H1 (cell line): Measurements from ENCODE around the gene VSX1.

ENCODE experiments used
- CEBPB ChIP-seq: IDR thresholded peaks from 2 replicates; pipeline ENCODE4 v1.6.1; 2012; ENCODE audit warnings: low read depth, low read length
- CHD1 ChIP-seq: IDR thresholded peaks from 2 replicates; pipeline ENCODE4 v1.6.1; 2012; ENCODE audit warnings: low read depth, low read length, improper control_type of control experiment
- CTCF ChIP-seq, 3 experiments: IDR thresholded peaks; 1 replicate in 2 of 3; 2 replicates in 1 of 3; pipeline versions ENCODE4 v1.5.1 to v1.6.1; 2011; ENCODE audit warnings: low read length in 3 of 3, mild to moderate bottlenecking in 3 of 3, inconsistent platforms in 2 of 3, low read depth in 1 of 3, moderate library complexity in 1 of 3; ENCODE audit not compliant: insufficient read depth in 1 of 3; ENCODE audit errors: control extremely low read depth in 1 of 3
- EGR1 ChIP-seq: IDR thresholded peaks from 2 replicates; pipeline ENCODE4 v1.6.1; 2011; ENCODE audit warnings: low read depth, low read length, borderline replicate concordance
- KDM5A ChIP-seq: fragments of 200-600 bp; IDR thresholded peaks from 2 replicates; pipeline ENCODE4 v1.7.1; 2012; ENCODE audit warnings: mild to moderate bottlenecking, low read length, inconsistent platforms, mixed read lengths
- MAX ChIP-seq: IDR thresholded peaks from 2 replicates; pipeline ENCODE4 v1.6.1; 2012; ENCODE audit warnings: inconsistent platforms
- PHF8 ChIP-seq: fragments of 200-600 bp; sonication (generic); conservative IDR thresholded peaks from 2 replicates; pipeline ENCODE4 v1.7.1; 2012; ENCODE audit warnings: low read depth, mild to moderate bottlenecking, inconsistent platforms, low read length, moderate library complexity
- POLR2A ChIP-seq, 2 experiments: IDR thresholded peaks; 1 replicate in 1 of 2; 2 replicates in 1 of 2; pipeline ENCODE4 v1.6.1; 2011; ENCODE audit warnings: low read depth in 2 of 2, low read length in 2 of 2, mild to moderate bottlenecking in 2 of 2; ENCODE audit errors: control extremely low read depth in 1 of 2
- YY1 ChIP-seq: IDR thresholded peaks from 2 replicates; pipeline ENCODE4 v1.6.1; 2011; ENCODE audit warnings: low read depth, mild to moderate bottlenecking, low read length

DNA sequence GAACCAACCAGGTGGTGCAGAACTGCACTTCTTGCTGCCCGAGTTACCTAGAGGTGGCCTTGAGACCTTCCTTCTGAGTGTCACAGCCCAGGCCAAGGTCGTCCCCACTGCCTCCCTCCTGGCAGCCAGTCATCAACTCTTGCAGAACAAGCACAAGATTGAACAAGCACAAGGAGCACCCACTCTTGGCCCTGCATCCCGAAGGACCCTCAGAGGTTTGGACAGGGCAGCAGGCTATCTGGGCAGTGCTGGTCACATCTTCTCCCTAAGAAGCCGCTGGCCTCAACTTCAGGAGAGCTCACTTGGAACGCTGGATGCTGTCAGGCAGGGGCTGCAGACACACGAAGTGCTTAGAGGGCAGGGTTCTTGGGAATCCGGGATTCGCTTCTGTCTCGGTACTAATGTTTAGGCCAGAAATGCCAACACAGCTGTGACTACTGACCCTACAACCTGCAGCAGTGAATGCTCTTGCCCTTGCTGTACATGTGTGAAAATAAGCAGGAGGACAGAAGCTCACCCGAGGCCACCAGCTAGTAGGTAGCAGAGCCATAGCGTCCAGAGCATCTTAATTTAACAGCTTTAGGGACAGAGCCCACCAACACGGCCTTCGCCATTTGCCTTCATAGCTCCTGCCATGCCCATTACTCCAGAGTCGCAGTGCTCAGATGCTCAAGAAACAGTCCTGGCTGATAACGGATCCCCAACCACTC lies 20.0 kb downstream of the VSX1 start:
- TF ChIP-seq PHF8 (no peak), CEBPB (no peak), CTCF (IDR thresholded peaks at IDR 0.05; ENCODE audit: control extremely low read depth in 1 of 3, insufficient read depth in 1 of 3, low read depth in 1 of 3, low read length in 3 of 3) (no peak), KDM5A (no peak), MAX (no peak), EGR1 (no peak), POLR2A (IDR thresholded peaks at IDR 0.05; ENCODE audit: control extremely low read depth in 1 of 2, low read depth in 2 of 2, low read length in 2 of 2) (no peak), YY1 (no peak), CHD1 (no peak)
